Measurements from ENCODE around the gene AP1AR. TPM values are rescaled to one million over a fixed set of nuclear protein-coding genes. Genes with fewer than 3 reads are reported as not detected.

AP1AR gene
- total RNA-seq, 1 experiment from 2014 or later = 38.4 TPM

DNA sequence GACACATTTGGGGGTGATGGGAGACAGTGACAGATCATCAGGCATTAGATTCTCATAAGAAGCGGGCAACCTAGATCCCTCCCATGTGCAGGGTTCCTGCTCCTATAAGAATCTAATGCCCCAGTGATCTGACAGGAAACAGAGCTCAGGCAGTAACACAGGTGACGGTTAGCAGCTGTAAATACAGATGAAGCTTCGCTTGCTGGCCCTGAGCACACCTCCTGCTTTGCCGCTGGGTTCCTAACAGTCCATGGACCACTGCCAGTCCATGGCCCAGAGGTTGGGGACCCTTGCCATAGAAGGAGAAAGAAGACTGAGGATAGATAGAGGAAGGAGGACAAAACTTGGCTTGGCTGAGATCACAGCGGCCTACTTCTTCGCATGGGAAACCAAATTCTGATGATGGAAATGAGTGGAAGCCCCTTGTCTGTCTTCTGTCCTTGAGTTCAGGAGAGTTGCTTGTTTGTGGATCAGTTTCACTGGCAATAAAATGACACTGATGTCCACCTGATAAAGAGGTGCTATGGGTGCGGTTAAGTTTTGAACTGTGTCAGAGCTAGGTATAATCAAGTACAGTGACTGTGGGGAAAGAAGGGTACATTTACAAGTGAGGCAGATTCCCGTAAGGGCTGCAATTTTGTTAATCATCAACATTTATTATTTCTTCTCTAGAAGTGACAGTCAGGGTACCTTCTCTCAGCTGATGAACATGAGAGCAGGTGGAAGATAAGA is 55.8 kb downstream of the AP1AR start:
- no peaks in the 10 kb centered on the region for H3K27me3 Mint-ChIP-seq (ENCODE audit: insufficient read depth, unreplicated experiment)
- CTCF ChIA-PET = interaction anchor here (0.6 to 3.4 kb wide), 2 partner anchors 10 to 128 kb away, joined by 4 to 18 read pairs; partner anchors contain the start of gene ALPK1
- POLR2A ChIA-PET = interaction anchor here (0.7 to 7.0 kb wide), 5 partner anchors 9 to 55 kb away, joined by 3 to 106 read pairs (median 7); partner anchors contain the start of gene ALPK1

DNA sequence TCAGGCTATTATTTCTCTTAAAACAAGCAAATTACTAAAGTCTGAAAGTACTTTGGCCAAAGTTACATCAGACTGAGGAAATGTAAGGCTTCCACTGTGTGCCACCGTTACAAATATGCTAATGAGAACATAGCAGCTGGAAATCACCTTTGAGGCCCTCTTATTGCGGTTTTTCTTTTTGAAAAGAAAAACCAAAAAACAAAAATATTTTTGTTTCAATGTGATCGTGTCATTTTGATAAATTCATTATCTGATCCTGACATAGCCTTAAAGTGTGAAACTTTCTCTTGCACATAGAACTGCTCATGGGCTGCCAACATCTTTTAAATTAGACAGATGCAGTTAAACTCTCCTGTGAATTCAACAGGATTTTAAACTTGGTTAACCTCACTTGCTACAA is 56.9 kb downstream of the AP1AR start:
- Mint-ChIP-seq H3K36me3 (ENCODE audit: insufficient read depth, unreplicated experiment) (peaks cover 6% of the 10 kb centered on the region), H3K27me3 (ENCODE audit: insufficient read depth, unreplicated experiment) (no peaks in the 10 kb centered on the region), H3K9me3 (ENCODE audit: unreplicated experiment) (no peaks in the 10 kb centered on the region), H3K4me3 (ENCODE audit: unreplicated experiment) (no peak overlapping the region), H3K27ac (ENCODE audit: low read depth, unreplicated experiment) (no peak overlapping the region), H3K4me1 (ENCODE audit: insufficient read depth, unreplicated experiment) (peaks cover 10% of the 10 kb centered on the region)
- DNase-seq (ENCODE audit: unreplicated experiment) = no peak
- no TSS peak for BruUV-seq (replicated peaks)
- ChIA-PET POLR2A (interaction anchor here (1.3 to 7.0 kb wide), 2 partner anchors 8 to 17 kb away, joined by 6 to 106 read pairs; partner anchors contain the start of gene ALPK1), CTCF (interaction anchor here (3.4 kb wide), 1 partner anchor 9 kb away, joined by 18 read pairs; the partner anchor contains the start of gene ALPK1)
- intact Hi-C loops (cut with micrococcal nuclease) = no loop called here
- TF ChIP-seq, protein P1, sequence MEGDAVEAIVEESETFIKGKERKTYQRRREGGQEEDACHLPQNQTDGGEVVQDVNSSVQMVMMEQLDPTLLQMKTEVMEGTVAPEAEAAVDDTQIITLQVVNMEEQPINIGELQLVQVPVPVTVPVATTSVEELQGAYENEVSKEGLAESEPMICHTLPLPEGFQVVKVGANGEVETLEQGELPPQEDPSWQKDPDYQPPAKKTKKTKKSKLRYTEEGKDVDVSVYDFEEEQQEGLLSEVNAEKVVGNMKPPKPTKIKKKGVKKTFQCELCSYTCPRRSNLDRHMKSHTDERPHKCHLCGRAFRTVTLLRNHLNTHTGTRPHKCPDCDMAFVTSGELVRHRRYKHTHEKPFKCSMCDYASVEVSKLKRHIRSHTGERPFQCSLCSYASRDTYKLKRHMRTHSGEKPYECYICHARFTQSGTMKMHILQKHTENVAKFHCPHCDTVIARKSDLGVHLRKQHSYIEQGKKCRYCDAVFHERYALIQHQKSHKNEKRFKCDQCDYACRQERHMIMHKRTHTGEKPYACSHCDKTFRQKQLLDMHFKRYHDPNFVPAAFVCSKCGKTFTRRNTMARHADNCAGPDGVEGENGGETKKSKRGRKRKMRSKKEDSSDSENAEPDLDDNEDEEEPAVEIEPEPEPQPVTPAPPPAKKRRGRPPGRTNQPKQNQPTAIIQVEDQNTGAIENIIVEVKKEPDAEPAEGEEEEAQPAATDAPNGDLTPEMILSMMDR (IDR thresholded peaks at IDR 0.05; ENCODE audit: unreplicated experiment) = no peak

More for the DNA sequence above, 55.8 kb downstream of the AP1AR start:
- no TSS peak for BruUV-seq (replicated peaks)
- Mint-ChIP-seq H3K4me1 (ENCODE audit: insufficient read depth, unreplicated experiment) (peaks cover 18% of the 10 kb centered on the region), H3K9me3 (ENCODE audit: unreplicated experiment) (no peaks in the 10 kb centered on the region), H3K36me3 (ENCODE audit: insufficient read depth, unreplicated experiment) (peaks cover 6% of the 10 kb centered on the region), H3K27ac (ENCODE audit: low read depth, unreplicated experiment) (no peak overlapping the region), H3K4me3 (ENCODE audit: unreplicated experiment) (no peak overlapping the region)
- DNase-seq (ENCODE audit: unreplicated experiment) = no peak
- TF ChIP-seq, protein P1 (IDR thresholded peaks at IDR 0.05; ENCODE audit: unreplicated experiment) = no peak
- intact Hi-C loops (cut with micrococcal nuclease) = no loop called here

DNA sequence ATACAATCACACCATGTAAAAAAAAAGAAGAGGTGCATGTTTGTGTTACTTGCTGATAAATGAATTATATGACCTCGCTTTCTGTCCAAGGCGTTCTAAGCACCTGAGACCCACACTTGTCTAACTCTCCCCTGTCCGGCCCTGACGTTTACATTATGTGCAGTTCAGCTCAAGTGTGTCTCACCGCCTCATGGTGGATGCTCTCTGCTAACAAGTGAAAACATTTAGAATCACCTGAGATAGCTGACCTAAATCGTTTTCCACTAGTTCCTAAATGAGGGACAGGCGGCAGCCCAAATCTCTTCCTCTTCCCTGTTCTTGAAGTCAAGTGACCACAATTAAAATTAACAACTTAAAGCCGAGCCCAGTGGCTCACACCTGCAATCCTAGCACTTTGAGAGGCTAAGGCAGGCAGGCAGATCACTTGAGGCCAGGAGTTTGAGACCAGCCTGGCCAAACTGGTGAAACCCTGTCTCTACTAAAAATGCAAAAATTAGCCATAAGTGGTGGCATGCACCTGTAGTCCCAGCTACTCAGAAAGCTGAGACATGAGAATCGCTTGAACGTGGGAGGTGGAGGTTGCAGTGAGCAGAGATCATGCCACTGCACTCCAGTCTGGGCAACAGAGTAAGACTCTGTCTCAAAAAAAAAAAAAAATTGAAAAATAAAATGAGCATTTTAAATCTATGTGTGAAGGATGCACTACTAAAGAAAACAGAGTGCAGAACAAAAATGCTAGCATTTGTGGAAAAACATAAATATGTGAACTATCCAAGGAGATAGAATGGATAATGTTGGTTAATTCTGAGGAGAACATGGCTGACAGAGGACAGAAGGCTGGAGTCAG is 58.0 kb downstream of the AP1AR start:
- ChIA-PET POLR2A (interaction anchor here (7.0 kb wide), 1 partner anchor 7 kb away, joined by 106 read pairs; the partner anchor contains the start of gene ALPK1), CTCF (no interaction called here)
- Mint-ChIP-seq H3K27ac (ENCODE audit: low read depth, unreplicated experiment) (no peak overlapping the region), H3K4me1 (ENCODE audit: insufficient read depth, unreplicated experiment) (no peaks in the 10 kb centered on the region), H3K9me3 (ENCODE audit: unreplicated experiment) (no peaks in the 10 kb centered on the region), H3K4me3 (ENCODE audit: unreplicated experiment) (no peak overlapping the region), H3K27me3 (ENCODE audit: insufficient read depth, unreplicated experiment) (no peaks in the 10 kb centered on the region), H3K36me3 (ENCODE audit: insufficient read depth, unreplicated experiment) (peaks cover 6% of the 10 kb centered on the region)
- TF ChIP-seq, protein P1 (IDR thresholded peaks at IDR 0.05; ENCODE audit: unreplicated experiment) = no peak
- BruUV-seq (replicated peaks) = no TSS peak
- intact Hi-C loops (cut with micrococcal nuclease) = no loop called here
- no peak for DNase-seq (ENCODE audit: unreplicated experiment)

DNA sequence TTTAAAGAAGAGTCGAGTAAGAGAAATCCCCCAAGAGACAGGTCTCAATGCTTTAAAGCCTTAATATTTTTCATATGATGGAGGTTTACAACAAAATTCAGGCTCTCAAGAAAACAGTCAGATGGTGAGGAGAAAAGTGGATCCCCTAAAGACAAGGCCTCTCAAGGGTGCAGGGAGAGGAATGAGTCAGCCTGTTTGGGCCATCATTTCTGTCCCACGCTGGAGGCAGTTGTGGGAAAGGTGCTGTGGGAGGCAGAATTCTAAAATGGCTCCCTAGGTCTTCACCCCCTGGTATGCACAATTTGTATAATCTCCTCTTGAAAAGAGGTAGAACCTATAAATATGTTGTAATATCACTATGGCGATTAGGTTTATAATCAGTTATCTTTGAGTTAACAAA is 58.8 kb downstream of the AP1AR start:
- intact Hi-C loops (cut with micrococcal nuclease) = no loop called here
- Mint-ChIP-seq H3K36me3 (ENCODE audit: insufficient read depth, unreplicated experiment) (peaks cover under 1% of the 10 kb centered on the region), H3K4me1 (ENCODE audit: insufficient read depth, unreplicated experiment) (no peaks in the 10 kb centered on the region), H3K9me3 (ENCODE audit: unreplicated experiment) (no peaks in the 10 kb centered on the region), H3K4me3 (ENCODE audit: unreplicated experiment) (no peak overlapping the region), H3K27me3 (ENCODE audit: insufficient read depth, unreplicated experiment) (no peaks in the 10 kb centered on the region), H3K27ac (ENCODE audit: low read depth, unreplicated experiment) (no peak overlapping the region)
- TF ChIP-seq, protein P1 (IDR thresholded peaks at IDR 0.05; ENCODE audit: unreplicated experiment) = no peak
- CTCF ChIA-PET = interaction anchor here (0.6 to 1.4 kb wide), 2 partner anchors 10 to 54 kb away, joined by 3 read pairs; no protein-coding TSS in a partner anchor
- POLR2A ChIA-PET = interaction anchor here (0.6 to 0.8 kb wide), 2 partner anchors 13 to 134 kb away, joined by 3 read pairs; no protein-coding TSS in a partner anchor
- no TSS peak for BruUV-seq (replicated peaks)
- no peak for DNase-seq (ENCODE audit: unreplicated experiment)
